Esophagus squamous epithelium (tissue), 5 donors: Measurements from ENCODE around the gene FYCO1. TPM values are rescaled to one million over a fixed set of nuclear protein-coding genes. Genes with fewer than 3 reads are reported as not detected.

Source experiments
- DNase-seq: peaks from one replicate; lab custom pipeline; 2025; lab: John Stamatoyannopoulos, UW
- H3K27ac ChIP-seq, 4 donors: fragments of 200-600 bp; sonication (generic); one replicate each; pipeline ENCODE4 v1.5.1; 2016 to 2019; ENCODE audit warnings: mild to moderate bottlenecking in 1 of 4
- H3K27me3 ChIP-seq, 4 donors: fragments of 200-600 bp; sonication (generic); 1 replicate in 3 of 4; 2 replicates in 1 of 4; pipeline versions ENCODE4 v1.5.1 to v1.6.0; 2017 to 2021; ENCODE audit warnings: antibody characterized with exemption in 1 of 4
- H3K36me3 ChIP-seq, 3 donors: fragments of 200-600 bp; sonication (generic); one replicate each; pipeline ENCODE4 v1.5.1; 2016 to 2019
- H3K4me1 ChIP-seq, 3 donors: fragments of 200-600 bp; sonication (generic); one replicate each; pipeline ENCODE4 v1.5.1; 2017 to 2019
- H3K4me3 ChIP-seq, 4 donors: fragments of 200-600 bp; sonication (generic); 1 replicate in 3 of 4; 2 replicates in 1 of 4; pipeline ENCODE4 v1.5.1; 2016 to 2019; ENCODE audit warnings: mild to moderate bottlenecking in 2 of 4, moderate library complexity in 1 of 4
- H3K9me3 ChIP-seq, 3 donors: fragments of 200-600 bp; sonication (generic); one replicate each; pipeline ENCODE4 v1.5.1; 2016 to 2019
- POLR2A ChIP-seq, 4 donors: fragments of 450-650 bp; IDR thresholded peaks; one replicate each; pipeline ENCODE4 v1.6.1; 2017; ENCODE audit warnings: antibody characterized with exemption in 4 of 4, mild to moderate bottlenecking in 4 of 4, moderate library complexity in 3 of 4
- WGBS, 2 donors: methylation state at CpG; one replicate each; pipeline ENCODE4 v1.1.5; 2018; 5-methylcytosine and 5-hydroxymethylcytosine counted together
- intact Hi-C: fragments of 100-400 bp; cut with DNase I; formaldehyde crosslinking; loops from one replicate; pipeline ENCODE4 v1.15.0; 2022
- total RNA-seq, 4 donors: library from RNA; depleted of rRNA; stranded (reverse); fragments of >200 nt; gene quantifications; one replicate each; pipeline ENCODE4 v1.1.0, GENCODE V29; 2016
- TF ChIP-seq, protein P1 (sequence below), 6 experiments: fragments of 450-650 bp in 4 of 6; fragments of 200-600 bp in 2 of 6; sonication (generic) in 2 of 6; IDR thresholded peaks; one replicate each; pipeline ENCODE4 v1.5.1; 2016 to 2019; ENCODE audit warnings: antibody characterized with exemption in 6 of 6, mild to moderate bottlenecking in 4 of 6, moderate library complexity in 4 of 6
- donor health status: DM: yes; HTN: yes; CAD: no.

The FYCO1 gene
- total RNA-seq, 4 donors from 2014 or later: 17.8 to 33.3 (median 25.0) TPM

DNA sequence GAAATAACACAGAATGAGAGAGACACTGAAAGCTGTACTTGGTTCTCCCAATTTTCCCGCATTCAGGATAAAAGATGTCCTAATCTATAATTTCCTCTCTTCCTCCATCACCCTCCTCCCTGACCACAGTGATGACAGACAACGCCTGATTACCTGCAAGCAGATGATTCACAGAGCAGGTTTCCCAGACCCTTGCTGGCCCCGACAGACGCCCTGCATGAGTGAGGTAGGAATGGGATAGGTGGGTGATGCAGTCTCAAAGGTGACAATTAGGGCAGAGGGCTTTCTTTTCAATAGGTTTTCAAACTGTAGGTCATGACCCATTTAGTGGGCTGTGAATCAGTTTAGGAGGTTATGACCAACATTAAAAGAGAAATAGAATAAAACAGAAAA, 57.6 kb downstream of the FYCO1 start:
- Histone ChIP-seq H3K4me3 (no peak overlapping the region), H3K27me3 (no peaks in the 10 kb centered on the region), H3K4me1 (peaks cover 0 to 27% (median 5%) of the 10 kb centered on the region in 3 donors), H3K27ac (no peak overlapping the region), H3K36me3 (peaks cover 8 to 61% (median 16%) of the 10 kb centered on the region in 3 donors), H3K9me3 (no peaks in the 10 kb centered on the region)
- 98 to 100% methylated on average over 4 of the region's 4 CpGs for WGBS, 2 donors
- no peak for TF ChIP-seq POLR2A (IDR thresholded peaks at IDR 0.05)
- TF ChIP-seq, protein P1, sequence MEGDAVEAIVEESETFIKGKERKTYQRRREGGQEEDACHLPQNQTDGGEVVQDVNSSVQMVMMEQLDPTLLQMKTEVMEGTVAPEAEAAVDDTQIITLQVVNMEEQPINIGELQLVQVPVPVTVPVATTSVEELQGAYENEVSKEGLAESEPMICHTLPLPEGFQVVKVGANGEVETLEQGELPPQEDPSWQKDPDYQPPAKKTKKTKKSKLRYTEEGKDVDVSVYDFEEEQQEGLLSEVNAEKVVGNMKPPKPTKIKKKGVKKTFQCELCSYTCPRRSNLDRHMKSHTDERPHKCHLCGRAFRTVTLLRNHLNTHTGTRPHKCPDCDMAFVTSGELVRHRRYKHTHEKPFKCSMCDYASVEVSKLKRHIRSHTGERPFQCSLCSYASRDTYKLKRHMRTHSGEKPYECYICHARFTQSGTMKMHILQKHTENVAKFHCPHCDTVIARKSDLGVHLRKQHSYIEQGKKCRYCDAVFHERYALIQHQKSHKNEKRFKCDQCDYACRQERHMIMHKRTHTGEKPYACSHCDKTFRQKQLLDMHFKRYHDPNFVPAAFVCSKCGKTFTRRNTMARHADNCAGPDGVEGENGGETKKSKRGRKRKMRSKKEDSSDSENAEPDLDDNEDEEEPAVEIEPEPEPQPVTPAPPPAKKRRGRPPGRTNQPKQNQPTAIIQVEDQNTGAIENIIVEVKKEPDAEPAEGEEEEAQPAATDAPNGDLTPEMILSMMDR (IDR thresholded peaks at IDR 0.05): no peak
- intact Hi-C loops: loop anchor here (2.0 kb wide), 1 partner anchor 141 kb away; no protein-coding TSS in a partner anchor
- no peak for DNase-seq

- intact Hi-C loops: loop anchor here (2.0 kb wide), 1 partner anchor 141 kb away; no protein-coding TSS in a partner anchor
- Histone ChIP-seq H3K27me3 (no peaks in the 10 kb centered on the region), H3K27ac (no peak overlapping the region), H3K36me3 (peaks cover 8 to 61% (median 21%) of the 10 kb centered on the region in 3 donors), H3K4me3 (no peak overlapping the region), H3K4me1 (peaks cover 0 to 22% (median 5%) of the 10 kb centered on the region in 3 donors), H3K9me3 (no peaks in the 10 kb centered on the region)
- no peak for DNase-seq
- TF ChIP-seq, protein P1 (IDR thresholded peaks at IDR 0.05): no peak
- TF ChIP-seq POLR2A (IDR thresholded peaks at IDR 0.05): no peak
- 85 to 92% methylated on average over 7 to 8 of the region's 8 CpGs for WGBS, 2 donors
Measured at GRCh38 chr3:45937206-45938042, 58.2 kb downstream of the FYCO1 start.

GRCh38 chr3:45936261-45936660, 59.4 kb downstream of the FYCO1 start:
- Histone ChIP-seq H3K27ac (no peak overlapping the region), H3K9me3 (no peaks in the 10 kb centered on the region), H3K36me3 (peaks cover 9 to 70% (median 27%) of the 10 kb centered on the region in 3 donors), H3K4me1 (peaks cover 0 to 17% (median 5%) of the 10 kb centered on the region in 3 donors), H3K4me3 (no peak overlapping the region), H3K27me3 (no peaks in the 10 kb centered on the region)
- no peak for TF ChIP-seq POLR2A (IDR thresholded peaks at IDR 0.05)
- TF ChIP-seq, protein P1 (IDR thresholded peaks at IDR 0.05): no peak
- intact Hi-C loops: no loop called here
- no peak for DNase-seq
- 66 to 93% methylated on average over 5 to 8 of the region's 9 CpGs for WGBS, 2 donors

DNA sequence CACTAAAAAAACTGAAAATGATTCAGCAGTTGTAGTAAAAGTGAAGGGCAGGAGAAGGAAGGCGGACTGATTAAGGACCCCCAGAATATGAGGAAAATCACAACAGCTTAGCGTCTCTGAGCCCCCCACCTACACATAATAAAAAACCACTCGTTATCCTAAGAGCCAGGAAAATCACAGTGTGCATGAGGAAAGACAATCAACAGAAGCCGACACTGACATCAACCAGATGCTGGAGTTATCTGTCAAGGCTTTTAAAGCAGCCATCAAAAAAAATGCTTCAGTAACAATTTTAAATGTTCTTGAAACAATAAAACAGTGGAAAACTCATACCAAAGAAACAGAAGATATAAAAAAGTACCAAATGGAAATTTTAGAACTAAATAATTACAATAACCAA, 62.0 kb downstream of the FYCO1 start:
- H3K9me3 ChIP-seq: no peaks in the 10 kb centered on the region
- H3K27me3 ChIP-seq: no peaks in the 10 kb centered on the region
- DNase-seq: no peak
- no peak overlapping the region for H3K4me3 ChIP-seq
- no peak for TF ChIP-seq POLR2A (IDR thresholded peaks at IDR 0.05)
- TF ChIP-seq, protein P1 (IDR thresholded peaks at IDR 0.05): no peak
- H3K27ac ChIP-seq: no peak overlapping the region
- no peaks in the 10 kb centered on the region for H3K4me1 ChIP-seq
- intact Hi-C loops: no loop called here
- 77 to 78% methylated on average over 3 to 4 of the region's 4 CpGs for WGBS, 2 donors
- H3K36me3 ChIP-seq: peaks cover 16 to 97% (median 48%) of the 10 kb centered on the region in 3 donors

GRCh38 chr3:45932112-45932511, 63.5 kb downstream of the FYCO1 start:
- WGBS, 2 donors: 72 to 100% methylated on average over 2 to 3 of the region's 4 CpGs
- no peak overlapping the region for H3K27ac ChIP-seq
- TF ChIP-seq POLR2A (IDR thresholded peaks at IDR 0.05): no peak
- TF ChIP-seq, protein P1 (IDR thresholded peaks at IDR 0.05): no peak
- no peaks in the 10 kb centered on the region for H3K9me3 ChIP-seq
- H3K36me3 ChIP-seq: peaks cover 12 to 100% (median 51%) of the 10 kb centered on the region in 3 donors
- no peaks in the 10 kb centered on the region for H3K4me1 ChIP-seq
- H3K4me3 ChIP-seq: no peak overlapping the region
- intact Hi-C loops: no loop called here
- no peak for DNase-seq
- H3K27me3 ChIP-seq: no peaks in the 10 kb centered on the region
